IgD-negative memory B cell (primary cell): Measurements from ENCODE around the gene SGSM1. TPM values are rescaled to one million over a fixed set of nuclear protein-coding genes. Genes with fewer than 3 reads are reported as not detected.
A peak's percentile ranks its signal among the peaks of the same experiment; 100 is the strongest.

ENCODE experiments used
- H3K27ac Mint-ChIP-seq, 3 donors: one replicate each; pipeline ENCODE4 v1.8.0; 2020 to 2022; ENCODE audit warnings: mild to moderate bottlenecking in 3 of 3, mixed read lengths in 3 of 3, moderate library complexity in 1 of 3
- H3K27me3 Mint-ChIP-seq: one replicate; pipeline ENCODE4 v1.8.0; 2021; ENCODE audit warnings: mixed read lengths
- H3K36me3 Mint-ChIP-seq: one replicate; pipeline ENCODE4 v1.8.0; 2020; ENCODE audit warnings: mild to moderate bottlenecking, mixed read lengths
- H3K4me1 Mint-ChIP-seq, 3 donors: one replicate each; pipeline ENCODE4 v1.8.0; 2020 to 2022; ENCODE audit warnings: mixed read lengths in 3 of 3, mild to moderate bottlenecking in 1 of 3
- H3K4me3 Mint-ChIP-seq, 4 donors: one replicate each; pipeline ENCODE4 v1.8.0; 2020 to 2022; ENCODE audit warnings: mild to moderate bottlenecking in 4 of 4, mixed read lengths in 4 of 4, moderate library complexity in 3 of 4
- H3K9me3 Mint-ChIP-seq, 3 donors: one replicate each; pipeline ENCODE4 v1.8.0; 2020 to 2021; ENCODE audit warnings: mixed read lengths in 3 of 3, mild to moderate bottlenecking in 1 of 3
- polyA plus RNA-seq: library from polyadenylated mRNA; unstranded; fragments of 300-500 nt; fragmentation: Illumina TruSeq; gene quantifications from one replicate; pipeline ENCODE4 v1.2.3, GENCODE V29; 2021

SGSM1 gene
- polyA plus RNA-seq, 1 donor from 2014 or later, result 0.44 TPM

GRCh38 chr22:24930678-24931077 lies 124.7 kb downstream of the SGSM1 start:
- Mint-ChIP-seq H3K9me3 (peaks cover 2 to 4% (median 3%) of the 10 kb centered on the region in 3 donors), H3K4me3 (peak overlapping the region in 1 of 4 donors; percentile 69), H3K36me3 (no peaks in the 10 kb centered on the region), H3K27me3 (peaks cover 13% of the 10 kb centered on the region), H3K27ac (no peak overlapping the region), H3K4me1 (peaks cover 0 to 2% (median 0%) of the 10 kb centered on the region in 3 donors)

- Mint-ChIP-seq H3K4me3 (no peak overlapping the region), H3K9me3 (no peaks in the 10 kb centered on the region), H3K27me3 (peaks cover 6% of the 10 kb centered on the region)
These were observed 129.9 kb downstream of the SGSM1 start for GRCh38 chr22:24935771-24936483.

GRCh38 chr22:24937114-24937513 lies 131.1 kb downstream of the SGSM1 start:
- Mint-ChIP-seq H3K27ac (no peak overlapping the region), H3K4me1 (no peaks in the 10 kb centered on the region), H3K4me3 (no peak overlapping the region), H3K27me3 (peaks cover 4% of the 10 kb centered on the region), H3K9me3 (no peaks in the 10 kb centered on the region), H3K36me3 (no peaks in the 10 kb centered on the region)

More at GRCh38 chr22:24935771-24936483, 129.9 kb downstream of the SGSM1 start:
- Mint-ChIP-seq H3K27ac (no peak overlapping the region), H3K4me1 (no peaks in the 10 kb centered on the region), H3K36me3 (no peaks in the 10 kb centered on the region)

GRCh38 chr22:24938741-24939341 lies 132.8 kb downstream of the SGSM1 start:
- no peaks in the 10 kb centered on the region for H3K9me3 Mint-ChIP-seq
- H3K36me3 Mint-ChIP-seq, result no peaks in the 10 kb centered on the region
- H3K4me1 Mint-ChIP-seq, result no peaks in the 10 kb centered on the region
- H3K4me3 Mint-ChIP-seq, result peak overlapping the region in 1 of 4 donors; percentile 34
- no peak overlapping the region for H3K27ac Mint-ChIP-seq
- H3K27me3 Mint-ChIP-seq, result peaks cover 6% of the 10 kb centered on the region

- H3K36me3 Mint-ChIP-seq, result no peaks in the 10 kb centered on the region
- H3K27me3 Mint-ChIP-seq, result peaks cover 13% of the 10 kb centered on the region
- peaks cover 0 to 1% (median 0%) of the 10 kb centered on the region in 3 donors for H3K4me1 Mint-ChIP-seq
- no peak overlapping the region for H3K27ac Mint-ChIP-seq
- peaks cover 0 to 4% (median 0%) of the 10 kb centered on the region in 3 donors for H3K9me3 Mint-ChIP-seq
- no peak overlapping the region for H3K4me3 Mint-ChIP-seq
These were observed 136.3 kb downstream of the SGSM1 start for GRCh38 chr22:24942301-24942700.

GRCh38 chr22:24944217-24944937 lies 138.4 kb downstream of the SGSM1 start:
- H3K27me3 Mint-ChIP-seq, result peaks cover 18% of the 10 kb centered on the region
- H3K36me3 Mint-ChIP-seq, result no peaks in the 10 kb centered on the region
- H3K9me3 Mint-ChIP-seq, result peaks cover 0 to 4% (median 0%) of the 10 kb centered on the region in 3 donors
- no peak overlapping the region for H3K27ac Mint-ChIP-seq
- peaks cover 0 to 1% (median 0%) of the 10 kb centered on the region in 3 donors for H3K4me1 Mint-ChIP-seq
- no peak overlapping the region for H3K4me3 Mint-ChIP-seq

- H3K27ac Mint-ChIP-seq, result peak overlapping the region in 1 of 3 donors; percentile 92
- H3K4me3 Mint-ChIP-seq, result no peak overlapping the region
- no peaks in the 10 kb centered on the region for H3K36me3 Mint-ChIP-seq
- peaks cover 25% of the 10 kb centered on the region for H3K27me3 Mint-ChIP-seq
- H3K4me1 Mint-ChIP-seq, result peaks cover 0 to 1% (median 0%) of the 10 kb centered on the region in 3 donors
- peaks cover 0 to 4% (median 0%) of the 10 kb centered on the region in 3 donors for H3K9me3 Mint-ChIP-seq
These were observed 139.4 kb downstream of the SGSM1 start for GRCh38 chr22:24945430-24945829.

- H3K36me3 Mint-ChIP-seq, result peaks cover 2% of the 10 kb centered on the region
- H3K27me3 Mint-ChIP-seq, result peaks cover 42% of the 10 kb centered on the region
- H3K4me3 Mint-ChIP-seq, result no peak overlapping the region
- peaks cover 4 to 5% (median 4%) of the 10 kb centered on the region in 3 donors for H3K4me1 Mint-ChIP-seq
- peak overlapping the region in 1 of 3 donors; percentile 97 for H3K27ac Mint-ChIP-seq
- peaks cover 0 to 4% (median 2%) of the 10 kb centered on the region in 3 donors for H3K9me3 Mint-ChIP-seq
These were observed 141.4 kb downstream of the SGSM1 start for GRCh38 chr22:24947383-24947782.

GRCh38 chr22:24947881-24948280 lies 141.9 kb downstream of the SGSM1 start:
- H3K27ac Mint-ChIP-seq, result peak overlapping the region in 2 of 3 donors; percentile 23 to 97
- H3K27me3 Mint-ChIP-seq, result peaks cover 41% of the 10 kb centered on the region
- H3K36me3 Mint-ChIP-seq, result peaks cover 2% of the 10 kb centered on the region
- H3K4me3 Mint-ChIP-seq, result no peak overlapping the region
- peaks cover 4 to 5% (median 4%) of the 10 kb centered on the region in 3 donors for H3K4me1 Mint-ChIP-seq
- H3K9me3 Mint-ChIP-seq, result peaks cover 0 to 4% (median 2%) of the 10 kb centered on the region in 3 donors

GRCh38 chr22:24948356-24949202 lies 142.6 kb downstream of the SGSM1 start:
- Mint-ChIP-seq H3K4me3 (no peak overlapping the region), H3K36me3 (peaks cover 2% of the 10 kb centered on the region), H3K9me3 (peaks cover 0 to 6% (median 2%) of the 10 kb centered on the region in 3 donors), H3K4me1 (peaks cover 4 to 7% (median 4%) of the 10 kb centered on the region in 3 donors), H3K27ac (no peak overlapping the region), H3K27me3 (peaks cover 45% of the 10 kb centered on the region)

GRCh38 chr22:24950272-24950902 lies 144.4 kb downstream of the SGSM1 start:
- H3K4me3 Mint-ChIP-seq, result no peak overlapping the region

GRCh38 chr22:24951942-24952836 lies 146.2 kb downstream of the SGSM1 start, which contains the start of gene KIAA1671:
Gene KIAA1671, plus strand, starts transcription at chr22:24952716. Its CDS starts 75,284 bp downstream, at chr22:25028000.
- H3K36me3 Mint-ChIP-seq, result peaks cover 2% of the 10 kb centered on the region
- H3K4me3 Mint-ChIP-seq, result peak within 1 kb of the TSS; percentile 46 to 85 (median 74)
- H3K9me3 Mint-ChIP-seq, result peaks cover 0 to 5% (median 2%) of the 10 kb centered on the region in 3 donors
- peaks cover 3 to 7% (median 4%) of the 10 kb centered on the region in 3 donors for H3K4me1 Mint-ChIP-seq
- peak within 1 kb of the TSS in 1 of 3 donors; percentile 71 for H3K27ac Mint-ChIP-seq
- H3K27me3 Mint-ChIP-seq, result peaks cover 52% of the 10 kb centered on the region

More at GRCh38 chr22:24950272-24950902, 144.4 kb downstream of the SGSM1 start:
- peaks cover 0 to 9% (median 2%) of the 10 kb centered on the region in 3 donors for H3K9me3 Mint-ChIP-seq
- H3K4me1 Mint-ChIP-seq, result peaks cover 4 to 7% (median 4%) of the 10 kb centered on the region in 3 donors
- peaks cover 2% of the 10 kb centered on the region for H3K36me3 Mint-ChIP-seq
- peak overlapping the region in 1 of 3 donors; percentile 47 for H3K27ac Mint-ChIP-seq
- H3K27me3 Mint-ChIP-seq, result peaks cover 48% of the 10 kb centered on the region
